HepG2 (cell line): ENCODE results near the gene CD248. TPM values are rescaled to one million over a fixed set of nuclear protein-coding genes. Genes with fewer than 3 reads are reported as not detected.

Experiments used
- CCDC6 ChIP-seq: sonication (generic); formaldehyde crosslinking; IDR thresholded peaks from 2 replicates; pipeline ENCODE4 v1.8.1; 2022; ENCODE audit warnings: mild to moderate bottlenecking, missing genetic modification reagents, moderate library complexity
- JUND ChIP-seq: sonication (generic); formaldehyde crosslinking; IDR thresholded peaks from 2 replicates; pipeline ENCODE4 v1.8.0; 2022; ENCODE audit warnings: mild to moderate bottlenecking, missing genetic modification reagents
- MAFG ChIP-seq: sonication (generic); formaldehyde crosslinking; IDR thresholded peaks from 2 replicates; pipeline ENCODE4 v1.5.1; 2020; ENCODE audit warnings: mild to moderate bottlenecking, missing genetic modification reagents
- NBN ChIP-seq: fragments of 450-650 bp; conservative IDR thresholded peaks from 2 replicates; pipeline ENCODE4 v1.6.1; 2017
- RARA ChIP-seq: IDR thresholded peaks from 2 replicates; pipeline ENCODE4 v1.6.1; 2016; ENCODE audit warnings: missing genetic modification reagents, missing compliant biosample characterization
- TAF1 ChIP-seq: sonication (generic); formaldehyde crosslinking; IDR thresholded peaks from 2 replicates; pipeline ENCODE4 v1.4.0; 2020; ENCODE audit warnings: missing genetic modification reagents
- TCF12 ChIP-seq, 2 experiments: fragments of 450-650 bp in 1 of 2; sonication (generic) in 1 of 2; formaldehyde crosslinking in 1 of 2; IDR thresholded peaks; 2 replicates each; pipeline versions ENCODE4 v1.6.1 to v1.8.0; 2017 to 2022; ENCODE audit warnings: antibody characterized with exemption in 1 of 2, mild to moderate bottlenecking in 1 of 2, missing genetic modification reagents in 1 of 2, moderate library complexity in 1 of 2
- TP53 ChIP-seq: sonication (generic); formaldehyde crosslinking; conservative IDR thresholded peaks from 2 replicates; pipeline ENCODE4 v1.4.0; 2020; ENCODE audit warnings: missing genetic modification reagents
- ZNF484 ChIP-seq: sonication (generic); formaldehyde crosslinking; IDR thresholded peaks from 2 replicates; pipeline ENCODE4 v1.5.1; 2020; ENCODE audit warnings: mild to moderate bottlenecking, low read depth, missing genetic modification reagents, borderline replicate concordance
- ZNF619 ChIP-seq: sonication (generic); formaldehyde crosslinking; IDR thresholded peaks from 2 replicates; pipeline ENCODE4 v1.4.0; 2020; ENCODE audit warnings: mild to moderate bottlenecking, missing genetic modification reagents
- polyA plus RNA-seq, 8 experiments: library from polyadenylated mRNA; depleted of rRNA in 3 of 8; stranded (reverse) in 7 of 8; unstranded in 1 of 8; fragments of >200 nt; fragmentation: Illumina TruSeq in 4 of 8; extraction: Trizol in 4 of 8; gene quantifications; 2 replicates each; pipeline versions ENCODE4 v1.2.1 to v1.2.3, GENCODE V29; 2011 to 2016; ENCODE audit warnings: low read depth in 4 of 8, missing spikeins in 1 of 8, mixed read lengths in 1 of 8; ENCODE audit not compliant: insufficient read depth in 1 of 8
- total RNA-seq, 5 experiments: library from RNA; depleted of rRNA; stranded (reverse); fragments of >200 nt; fragmentation: Illumina TruSeq; extraction: Trizol; gene quantifications; 2 replicates each; pipeline ENCODE4 v1.2.3, GENCODE V29; 2016; ENCODE audit warnings: low read depth in 1 of 5
- TF ChIP-seq, protein P1 (sequence below): fragments of 450-650 bp; IDR thresholded peaks from 2 replicates; pipeline ENCODE4 v1.6.1; 2016
- TF ChIP-seq, protein P2 (sequence below): sonication (generic); formaldehyde crosslinking; IDR thresholded peaks from 2 replicates; pipeline ENCODE4 v1.4.0; 2020; ENCODE audit warnings: missing genetic modification reagents, borderline replicate concordance
- TF ChIP-seq, protein P3 (sequence below): IDR thresholded peaks from 2 replicates; pipeline ENCODE4 v1.6.1; 2016; ENCODE audit warnings: mild to moderate bottlenecking, missing biosample characterization, missing genetic modification reagents
- TF ChIP-seq, protein P4 (sequence below): sonication (generic); formaldehyde crosslinking; IDR thresholded peaks from 2 replicates; pipeline ENCODE4 v1.4.0; 2020; ENCODE audit warnings: mild to moderate bottlenecking, missing genetic modification reagents

The CD248 gene
- total and polyA plus RNA-seq, 2 of the 13 experiments (the other 11 are each of a cell fraction or from before 2014, with no cell fraction given) = 0.25 to 0.35 TPM

DNA sequence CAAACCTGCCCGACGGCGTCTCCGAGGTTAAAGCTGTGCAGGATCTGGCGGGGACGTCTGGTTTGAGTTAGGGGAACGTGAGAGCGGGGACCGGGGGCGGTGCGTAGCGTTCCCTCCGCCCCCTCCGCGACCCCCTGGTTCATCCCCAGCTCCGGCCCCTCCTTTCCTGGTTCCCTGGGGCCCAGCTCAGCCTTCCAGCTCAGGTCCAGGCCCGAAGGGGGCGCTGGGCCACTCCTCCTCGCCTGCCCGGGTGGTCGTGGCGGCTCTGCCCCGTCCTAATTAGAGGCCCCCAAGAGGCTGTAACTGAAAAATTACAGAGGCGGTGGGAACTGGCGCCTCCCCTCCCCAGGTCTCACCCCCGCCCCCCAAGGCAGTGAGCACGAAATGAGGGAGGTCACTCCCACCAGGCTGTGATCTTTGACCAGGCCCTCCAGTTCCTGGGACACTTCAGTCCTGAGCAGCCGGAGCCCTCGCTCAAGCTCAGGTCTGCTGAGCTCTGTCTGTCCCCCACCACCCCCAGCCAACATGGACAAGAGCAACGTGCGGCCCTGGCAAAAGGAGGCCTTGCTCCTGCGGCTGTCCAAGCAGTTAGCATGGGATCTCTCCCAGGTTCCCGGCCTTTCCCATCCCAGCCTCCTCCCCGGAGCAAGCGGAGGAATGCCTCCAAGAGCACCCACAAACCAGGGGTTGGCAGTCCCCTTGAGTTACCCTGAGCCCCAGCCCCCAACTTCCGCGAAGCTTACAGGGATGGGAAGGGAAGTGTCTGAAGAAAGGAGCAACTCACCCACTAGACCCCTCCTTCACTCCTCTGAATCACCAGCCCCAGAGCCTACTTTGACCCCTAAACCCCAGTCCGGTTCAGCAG, 3.3 kb downstream of the CD248 start (continued):
- TF ChIP-seq MAFG = no peak
- TF ChIP-seq TAF1 (CRISPR knock-in tag) = peak; percentile 44; the same call in 1 of the 2 replicates
- no peak for TF ChIP-seq NBN
- TF ChIP-seq, protein P1, sequence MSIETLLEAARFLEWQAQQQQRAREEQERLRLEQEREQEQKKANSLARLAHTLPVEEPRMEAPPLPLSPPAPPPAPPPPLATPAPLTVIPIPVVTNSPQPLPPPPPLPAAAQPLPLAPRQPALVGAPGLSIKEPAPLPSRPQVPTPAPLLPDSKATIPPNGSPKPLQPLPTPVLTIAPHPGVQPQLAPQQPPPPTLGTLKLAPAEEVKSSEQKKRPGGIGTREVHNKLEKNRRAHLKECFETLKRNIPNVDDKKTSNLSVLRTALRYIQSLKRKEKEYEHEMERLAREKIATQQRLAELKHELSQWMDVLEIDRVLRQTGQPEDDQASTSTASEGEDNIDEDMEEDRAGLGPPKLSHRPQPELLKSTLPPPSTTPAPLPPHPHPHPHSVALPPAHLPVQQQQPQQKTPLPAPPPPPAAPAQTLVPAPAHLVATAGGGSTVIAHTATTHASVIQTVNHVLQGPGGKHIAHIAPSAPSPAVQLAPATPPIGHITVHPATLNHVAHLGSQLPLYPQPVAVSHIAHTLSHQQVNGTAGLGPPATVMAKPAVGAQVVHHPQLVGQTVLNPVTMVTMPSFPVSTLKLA = no peak
- TF ChIP-seq JUND (CRISPR knock-in tag) = no peak
- TF ChIP-seq, protein P2, sequence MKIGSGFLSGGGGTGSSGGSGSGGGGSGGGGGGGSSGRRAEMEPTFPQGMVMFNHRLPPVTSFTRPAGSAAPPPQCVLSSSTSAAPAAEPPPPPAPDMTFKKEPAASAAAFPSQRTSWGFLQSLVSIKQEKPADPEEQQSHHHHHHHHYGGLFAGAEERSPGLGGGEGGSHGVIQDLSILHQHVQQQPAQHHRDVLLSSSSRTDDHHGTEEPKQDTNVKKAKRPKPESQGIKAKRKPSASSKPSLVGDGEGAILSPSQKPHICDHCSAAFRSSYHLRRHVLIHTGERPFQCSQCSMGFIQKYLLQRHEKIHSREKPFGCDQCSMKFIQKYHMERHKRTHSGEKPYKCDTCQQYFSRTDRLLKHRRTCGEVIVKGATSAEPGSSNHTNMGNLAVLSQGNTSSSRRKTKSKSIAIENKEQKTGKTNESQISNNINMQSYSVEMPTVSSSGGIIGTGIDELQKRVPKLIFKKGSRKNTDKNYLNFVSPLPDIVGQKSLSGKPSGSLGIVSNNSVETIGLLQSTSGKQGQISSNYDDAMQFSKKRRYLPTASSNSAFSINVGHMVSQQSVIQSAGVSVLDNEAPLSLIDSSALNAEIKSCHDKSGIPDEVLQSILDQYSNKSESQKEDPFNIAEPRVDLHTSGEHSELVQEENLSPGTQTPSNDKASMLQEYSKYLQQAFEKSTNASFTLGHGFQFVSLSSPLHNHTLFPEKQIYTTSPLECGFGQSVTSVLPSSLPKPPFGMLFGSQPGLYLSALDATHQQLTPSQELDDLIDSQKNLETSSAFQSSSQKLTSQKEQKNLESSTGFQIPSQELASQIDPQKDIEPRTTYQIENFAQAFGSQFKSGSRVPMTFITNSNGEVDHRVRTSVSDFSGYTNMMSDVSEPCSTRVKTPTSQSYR (CRISPR knock-in tag) = 0 out of 2 replicates have a peak, but pooled peaks have one; percentile 46
- no peak for TF ChIP-seq ZNF619 (CRISPR knock-in tag)
- no peak for TF ChIP-seq RARA (CRISPR knock-in tag)
- TF ChIP-seq, protein P3, sequence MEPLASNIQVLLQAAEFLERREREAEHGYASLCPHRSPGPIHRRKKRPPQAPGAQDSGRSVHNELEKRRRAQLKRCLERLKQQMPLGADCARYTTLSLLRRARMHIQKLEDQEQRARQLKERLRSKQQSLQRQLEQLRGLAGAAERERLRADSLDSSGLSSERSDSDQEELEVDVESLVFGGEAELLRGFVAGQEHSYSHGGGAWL = 0 out of 2 replicates have a peak, but pooled peaks have one; percentile 25
- TF ChIP-seq TCF12 (IDR thresholded peaks at IDR 0.05) = no peak
- TF ChIP-seq TCF12 (CRISPR knock-in tag; IDR thresholded peaks at IDR 0.05) = no peak
- TF ChIP-seq ZNF484 = no peak
- TF ChIP-seq, protein P4, sequence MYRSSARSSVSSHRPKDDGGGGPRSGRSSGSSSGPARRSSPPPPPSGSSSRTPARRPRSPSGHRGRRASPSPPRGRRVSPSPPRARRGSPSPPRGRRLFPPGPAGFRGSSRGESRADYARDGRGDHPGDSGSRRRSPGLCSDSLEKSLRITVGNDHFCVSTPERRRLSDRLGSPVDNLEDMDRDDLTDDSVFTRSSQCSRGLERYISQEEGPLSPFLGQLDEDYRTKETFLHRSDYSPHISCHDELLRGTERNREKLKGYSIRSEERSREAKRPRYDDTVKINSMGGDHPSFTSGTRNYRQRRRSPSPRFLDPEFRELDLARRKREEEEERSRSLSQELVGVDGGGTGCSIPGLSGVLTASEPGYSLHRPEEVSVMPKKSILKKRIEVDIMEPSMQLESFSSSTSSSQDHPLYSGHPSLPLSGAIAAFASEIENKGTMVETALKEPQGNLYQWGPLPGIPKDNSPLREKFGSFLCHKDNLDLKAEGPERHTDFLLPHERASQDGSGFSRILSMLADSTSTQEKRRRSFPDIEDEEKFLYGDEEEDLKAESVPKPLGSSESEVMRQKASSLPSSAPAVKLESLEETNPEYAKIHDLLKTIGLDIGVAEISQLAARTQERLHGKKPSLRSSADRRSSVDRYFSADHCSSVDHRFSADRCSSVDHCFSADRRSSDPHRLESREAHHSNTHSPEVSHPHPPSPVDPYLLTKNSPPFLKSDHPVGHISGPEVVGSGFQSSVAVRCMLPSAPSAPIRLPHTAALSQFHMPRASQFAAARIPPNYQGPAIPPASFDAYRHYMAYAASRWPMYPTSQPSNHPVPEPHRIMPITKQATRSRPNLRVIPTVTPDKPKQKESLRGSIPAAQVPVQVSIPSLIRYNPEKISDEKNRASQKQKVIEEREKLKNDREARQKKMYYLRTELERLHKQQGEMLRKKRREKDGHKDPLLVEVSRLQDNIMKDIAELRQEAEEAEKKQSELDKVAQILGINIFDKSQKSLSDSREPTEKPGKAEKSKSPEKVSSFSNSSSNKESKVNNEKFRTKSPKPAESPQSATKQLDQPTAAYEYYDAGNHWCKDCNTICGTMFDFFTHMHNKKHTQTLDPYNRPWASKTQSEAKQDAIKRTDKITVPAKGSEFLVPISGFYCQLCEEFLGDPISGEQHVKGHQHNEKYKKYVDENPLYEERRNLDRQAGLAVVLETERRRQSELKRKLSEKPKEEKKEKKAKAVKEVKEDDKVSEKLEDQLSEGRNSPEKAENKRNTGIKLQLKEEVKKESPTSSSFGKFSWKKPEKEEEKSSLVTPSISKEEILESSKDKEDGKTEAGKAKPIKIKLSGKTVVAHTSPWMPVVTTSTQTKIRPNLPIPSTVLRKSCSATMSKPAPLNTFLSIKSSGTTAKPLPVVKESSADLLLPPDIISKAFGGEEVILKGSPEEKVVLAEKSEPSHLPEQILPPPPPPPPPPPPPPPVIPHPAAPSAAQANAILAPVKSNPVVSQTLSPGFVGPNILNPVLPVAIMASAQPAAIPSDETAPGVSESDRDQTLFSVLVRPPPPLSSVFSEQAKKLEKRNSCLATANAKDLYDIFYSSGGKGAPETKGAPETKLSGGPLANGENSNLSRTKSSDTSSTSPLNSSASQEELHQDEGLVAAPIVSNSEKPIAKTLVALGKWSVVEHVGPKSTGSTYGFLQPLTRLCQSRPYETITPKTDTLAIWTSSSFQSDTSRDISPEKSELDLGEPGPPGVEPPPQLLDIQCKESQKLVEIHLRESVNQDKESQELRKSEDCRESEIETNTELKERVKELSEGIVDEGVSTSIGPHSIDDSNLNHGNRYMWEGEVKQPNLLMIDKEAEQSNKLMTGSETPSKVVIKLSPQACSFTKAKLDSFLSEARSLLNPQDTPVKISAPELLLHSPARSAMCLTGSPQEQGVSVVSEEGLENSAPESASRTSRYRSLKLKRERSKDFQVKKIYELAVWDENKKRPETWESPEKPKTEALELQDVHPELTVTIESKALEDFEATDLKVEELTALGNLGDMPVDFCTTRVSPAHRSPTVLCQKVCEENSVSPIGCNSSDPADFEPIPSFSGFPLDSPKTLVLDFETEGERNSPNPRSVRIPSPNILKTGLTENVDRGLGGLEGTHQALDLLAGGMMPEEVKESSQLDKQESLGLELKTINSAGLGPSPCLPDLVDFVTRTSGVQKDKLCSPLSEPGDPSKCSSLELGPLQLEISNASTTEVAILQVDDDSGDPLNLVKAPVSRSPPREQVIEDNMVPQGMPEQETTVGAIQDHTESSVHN (CRISPR knock-in tag) = no peak
- TF ChIP-seq CCDC6 (CRISPR knock-in tag) = no peak
- TF ChIP-seq TP53 (CRISPR knock-in tag) = no peak
